ENCODE data around the gene SYCP2L.

DNA sequence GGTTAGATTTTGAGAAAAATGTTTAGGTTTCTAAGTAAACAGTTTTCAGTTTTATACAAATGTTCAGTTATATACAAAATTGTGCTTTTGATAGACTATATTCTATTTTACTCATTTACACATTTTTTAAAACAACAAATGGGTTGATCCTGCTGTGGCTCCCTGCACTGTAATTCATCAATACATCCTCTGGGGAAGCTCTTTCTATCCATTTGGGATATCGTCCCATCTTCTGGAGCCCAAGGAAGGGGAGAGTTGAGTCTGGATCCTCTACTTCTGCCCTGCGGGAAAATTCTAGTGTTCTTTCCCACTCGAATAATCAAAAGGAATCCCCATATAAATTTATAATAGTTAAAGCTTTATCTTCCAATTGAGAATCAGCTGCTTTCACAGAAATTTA, 75.0 kb downstream of the SYCP2L start:
- TF ChIP-seq POLR2AphosphoS5 (IDR thresholded peaks at IDR 0.05; ENCODE audit: low read depth, low read length): no peak
- no peak for TF ChIP-seq FOXP2 (optimal IDR thresholded peaks at IDR 0.05; ENCODE audit: borderline replicate concordance, extremely low read depth, extremely low read length, insufficient read depth)
- TF ChIP-seq REST (IDR thresholded peaks at IDR 0.05; ENCODE audit: insufficient read depth in 1 of 2, low read depth in 2 of 2, low read length in 2 of 2): no peak
- no peak for TF ChIP-seq SIN3A (IDR thresholded peaks at IDR 0.05; ENCODE audit: borderline replicate concordance, insufficient read depth, low read length)
- no peak for TF ChIP-seq TAF1 (IDR thresholded peaks at IDR 0.05; ENCODE audit: borderline replicate concordance, insufficient read depth, low read length)

All from PFSK-1 (cell line).